Spinal cord (tissue), 10 donors: ENCODE results near the gene ZNF618. TPM values are rescaled to one million over a fixed set of nuclear protein-coding genes. Genes with fewer than 3 reads are reported as not detected.

Experiments
- DNase-seq, 6 donors: peaks; one replicate each; pipeline versions ENCODE4 v3.0.0 to v3.0.0-alpha.2; 2013 to 2015; ENCODE audit warnings: low spot score in 6 of 6, low read depth in 4 of 6
- H3K27ac ChIP-seq: one replicate; pipeline ENCODE4 v1.5.1; 2013; ENCODE audit warnings: low read depth, low read length, control low read depth
- H3K27me3 ChIP-seq: one replicate; pipeline ENCODE4 v1.6.1; 2013; ENCODE audit warnings: low read length; ENCODE audit not compliant: control insufficient read depth, insufficient read depth
- H3K36me3 ChIP-seq: one replicate; pipeline ENCODE4 v1.6.1; 2013; ENCODE audit warnings: low read length; ENCODE audit not compliant: control insufficient read depth, insufficient read depth
- H3K4me1 ChIP-seq: one replicate; pipeline ENCODE4 v1.6.1; 2013; ENCODE audit warnings: low read length; ENCODE audit not compliant: control insufficient read depth, insufficient read depth
- H3K4me3 ChIP-seq: one replicate; pipeline ENCODE4 v1.5.1; 2013; ENCODE audit warnings: low read depth, low read length, control low read depth
- H3K9me3 ChIP-seq: one replicate; pipeline ENCODE4 v1.6.1; 2013; ENCODE audit warnings: low read length; ENCODE audit not compliant: control insufficient read depth, insufficient read depth
- WGBS: methylation state at CpG from one replicate; pipeline ENCODE4 v1.1.5; 2013; ENCODE audit warnings: missing lambda C conversion rate; ENCODE audit not compliant: insufficient coverage; 5-methylcytosine and 5-hydroxymethylcytosine counted together
- polyA plus RNA-seq, 2 donors: library from polyadenylated mRNA; unstranded; fragments of 120-200 nt; gene quantifications; one replicate each; pipeline ENCODE4 v1.2.1, GENCODE V29; 2013; ENCODE audit not compliant: insufficient read length in 2 of 2
- total RNA-seq, 2 donors: library from RNA; depleted of rRNA in 1 of 2; stranded (reverse); fragments of 120-200 nt in 1 of 2; fragments of >200 nt in 1 of 2; gene quantifications; one replicate each; pipeline versions ENCODE4 v1.2.3 to v1.2.4, GENCODE V29; 2013 to 2014
- donor health status: healthy.

Gene ZNF618
- total and polyA plus RNA-seq, 4 donors, result 7.7 to 17.0 (median 15.4) TPM

DNA sequence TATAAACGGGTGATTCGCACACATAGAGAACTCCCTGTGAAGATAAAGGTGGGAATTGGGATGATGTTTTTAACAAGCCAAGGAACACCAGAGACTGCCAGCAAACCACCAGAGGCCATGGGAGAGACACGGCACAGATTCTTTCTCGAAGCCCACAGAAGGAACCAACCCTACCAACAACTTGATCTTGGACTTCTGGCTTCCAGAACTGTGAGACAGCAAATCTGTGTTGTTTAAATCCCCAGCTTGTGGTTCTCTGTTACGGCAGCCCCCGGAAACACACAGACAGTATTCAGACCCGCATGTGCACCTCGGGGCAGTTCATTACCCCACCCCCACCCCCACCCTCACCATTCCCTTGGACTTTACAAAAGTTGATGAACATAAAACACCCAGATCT lies 189.2 kb downstream of the ZNF618 start:
- Histone ChIP-seq H3K9me3 (no peaks in the 10 kb centered on the region), H3K27me3 (no peaks in the 10 kb centered on the region), H3K27ac (no peak overlapping the region), H3K36me3 (peaks cover 1% of the 10 kb centered on the region), H3K4me3 (no peak overlapping the region), H3K4me1 (peaks cover 4% of the 10 kb centered on the region)
- DNase-seq, result no peak
- WGBS, result 83% methylated on average over 7 of the region's 8 CpGs

- peaks cover 8% of the 10 kb centered on the region for H3K36me3 ChIP-seq
- peaks cover 13% of the 10 kb centered on the region for H3K4me1 ChIP-seq
- H3K4me3 ChIP-seq, result no peak overlapping the region
- H3K9me3 ChIP-seq, result no peaks in the 10 kb centered on the region
- no peak overlapping the region for H3K27ac ChIP-seq
- no peak for DNase-seq
- 50% methylated on average over 5 of the region's 9 CpGs for WGBS
- H3K27me3 ChIP-seq, result no peaks in the 10 kb centered on the region
Measured at GRCh38 chr9:114069476-114070187, 193.5 kb downstream of the ZNF618 start.

GRCh38 chr9:114070188-114071103 lies 194.3 kb downstream of the ZNF618 start:
- no peak for DNase-seq
- Histone ChIP-seq H3K4me3 (no peak overlapping the region), H3K36me3 (peaks cover 8% of the 10 kb centered on the region), H3K27ac (no peak overlapping the region), H3K9me3 (no peaks in the 10 kb centered on the region), H3K27me3 (peaks cover 1% of the 10 kb centered on the region), H3K4me1 (peaks cover 13% of the 10 kb centered on the region)
- 88% methylated on average over 17 of the region's 17 CpGs for WGBS

- peaks cover 13% of the 10 kb centered on the region for H3K4me1 ChIP-seq
- no peak overlapping the region for H3K4me3 ChIP-seq
- H3K27ac ChIP-seq, result no peak overlapping the region
- peaks cover 3% of the 10 kb centered on the region for H3K27me3 ChIP-seq
- DNase-seq, result no peak
- peaks cover 8% of the 10 kb centered on the region for H3K36me3 ChIP-seq
- 81% methylated on average over 7 of the region's 7 CpGs for WGBS
- H3K9me3 ChIP-seq, result no peaks in the 10 kb centered on the region
Measured at GRCh38 chr9:114071197-114071795, 195.2 kb downstream of the ZNF618 start.

DNA sequence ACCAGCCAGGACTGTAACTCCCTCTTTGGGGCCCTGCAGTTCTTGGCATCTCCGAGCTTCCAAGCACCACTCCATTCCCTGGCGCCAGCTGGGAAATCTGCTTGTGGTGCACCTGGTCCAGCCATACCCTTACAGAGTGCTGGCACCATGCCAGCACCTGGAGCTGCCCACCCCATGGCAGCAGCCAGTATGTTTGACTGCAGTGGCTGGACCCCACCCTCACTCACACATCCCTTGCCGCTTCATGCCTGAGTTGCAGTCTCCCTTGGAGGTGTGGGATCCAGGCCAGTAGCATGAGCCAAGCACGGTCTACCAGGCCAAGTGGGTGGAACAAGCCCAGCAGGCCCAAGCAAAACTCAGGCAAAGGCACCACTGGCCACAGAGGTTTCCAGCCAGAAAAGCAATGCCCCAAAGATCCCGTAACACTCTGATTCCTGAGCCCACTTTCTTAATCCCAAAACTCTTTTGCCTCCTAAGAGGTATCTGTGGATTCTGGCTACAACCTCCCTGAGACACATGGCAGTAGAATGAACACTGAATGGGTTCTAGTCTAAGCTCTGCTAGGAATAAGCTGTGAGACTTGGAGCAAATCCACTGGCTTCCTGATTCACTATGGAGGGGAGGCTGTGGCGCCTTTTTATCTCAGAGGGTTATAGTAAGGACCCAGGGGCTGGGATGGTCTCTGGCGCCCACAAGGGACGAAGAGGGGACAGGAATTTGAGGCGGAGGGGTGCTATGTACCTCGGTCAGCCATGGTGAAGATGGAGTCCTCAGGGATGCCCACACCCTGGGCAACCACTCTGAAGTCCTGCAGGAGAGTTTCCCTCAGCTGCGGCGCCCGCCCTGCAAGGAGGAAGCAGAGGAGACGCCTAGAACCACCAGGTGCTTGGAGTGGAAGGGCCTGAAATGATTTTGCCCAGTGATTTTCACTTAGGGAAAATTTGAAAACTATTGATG lies 196.4 kb downstream of the ZNF618 start:
- Histone ChIP-seq H3K9me3 (no peaks in the 10 kb centered on the region), H3K27ac (no peak overlapping the region), H3K27me3 (peaks cover 3% of the 10 kb centered on the region), H3K4me3 (no peak overlapping the region), H3K4me1 (peaks cover 13% of the 10 kb centered on the region), H3K36me3 (peaks cover 8% of the 10 kb centered on the region)
- 60% methylated on average over 13 of the region's 14 CpGs for WGBS
- peak; percentile 12 to 84 (median 26) for DNase-seq

DNA sequence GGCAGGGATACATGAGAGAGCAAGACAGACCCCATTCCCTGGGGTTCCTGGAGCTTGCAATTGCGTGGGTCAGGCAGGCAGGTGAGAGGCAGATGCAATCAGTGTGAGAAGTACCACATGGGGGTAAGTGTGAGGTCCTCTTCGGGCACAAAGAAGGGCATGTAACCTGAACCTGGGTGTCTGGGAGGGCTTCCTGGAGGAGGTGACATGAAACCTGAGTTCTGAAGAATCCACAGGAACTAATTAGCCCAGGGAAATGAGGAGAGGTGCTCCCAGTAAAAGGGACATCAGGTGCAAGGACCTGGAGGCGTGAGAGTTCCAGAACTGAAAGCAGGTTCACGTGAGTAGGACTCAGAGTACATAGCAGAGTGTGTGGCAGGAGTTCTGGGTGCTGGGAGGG lies 199.5 kb downstream of the ZNF618 start:
- Histone ChIP-seq H3K4me1 (peaks cover 20% of the 10 kb centered on the region), H3K27ac (no peak overlapping the region), H3K36me3 (peaks cover 4% of the 10 kb centered on the region), H3K27me3 (peaks cover 3% of the 10 kb centered on the region), H3K9me3 (no peaks in the 10 kb centered on the region), H3K4me3 (no peak overlapping the region)
- 63% methylated on average over 4 of the region's 4 CpGs for WGBS
- no peak for DNase-seq

DNA sequence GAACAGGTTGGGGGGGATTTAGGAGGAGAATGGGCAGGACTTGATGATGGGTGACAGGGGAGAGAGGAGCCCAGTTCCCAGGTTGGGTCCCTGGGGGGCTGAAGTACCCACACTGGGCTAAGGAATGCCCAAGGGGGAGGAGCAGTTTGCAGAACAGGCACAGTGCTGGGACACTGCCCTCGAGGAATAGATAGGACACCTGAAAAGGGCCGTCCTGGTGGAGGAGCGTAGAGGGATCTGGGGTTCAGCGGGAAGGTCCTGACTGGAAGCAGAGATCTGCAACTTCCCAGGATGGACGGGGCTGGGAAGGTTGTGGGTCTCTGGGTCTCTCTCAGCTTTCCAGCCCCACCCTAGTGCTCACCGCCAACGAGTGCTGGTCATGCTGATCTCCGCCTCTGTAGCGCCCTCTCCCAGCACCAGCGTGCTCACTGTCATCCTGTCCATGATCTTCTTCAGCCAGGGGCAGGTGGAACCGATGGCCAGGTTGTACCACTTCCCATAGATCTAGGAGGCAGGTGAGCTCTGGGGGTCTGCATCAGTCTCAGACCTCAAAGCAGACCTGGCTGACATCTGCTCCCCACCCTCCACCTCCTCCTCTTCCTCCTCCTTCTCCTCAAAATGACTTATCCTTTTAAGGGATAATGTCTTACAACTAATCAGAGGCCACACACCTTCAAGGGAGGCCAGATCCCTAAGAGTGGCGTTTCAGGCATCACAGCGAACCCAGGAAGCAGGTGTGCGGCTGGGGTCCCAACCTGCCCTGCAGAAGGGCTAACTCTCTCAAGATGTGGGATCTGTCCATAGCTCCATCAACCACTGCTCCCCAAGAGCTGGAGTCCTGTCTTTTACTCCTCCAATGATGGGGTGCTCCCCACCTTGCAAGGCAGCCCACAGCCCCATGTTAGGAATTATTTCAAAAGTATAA lies 200.4 kb downstream of the ZNF618 start:
- 77% methylated on average over 9 of the region's 14 CpGs for WGBS
- Histone ChIP-seq H3K4me1 (peaks cover 20% of the 10 kb centered on the region), H3K36me3 (no peaks in the 10 kb centered on the region), H3K27ac (no peak overlapping the region), H3K9me3 (no peaks in the 10 kb centered on the region), H3K4me3 (no peak overlapping the region), H3K27me3 (peaks cover 3% of the 10 kb centered on the region)
- DNase-seq, result no peak

DNA sequence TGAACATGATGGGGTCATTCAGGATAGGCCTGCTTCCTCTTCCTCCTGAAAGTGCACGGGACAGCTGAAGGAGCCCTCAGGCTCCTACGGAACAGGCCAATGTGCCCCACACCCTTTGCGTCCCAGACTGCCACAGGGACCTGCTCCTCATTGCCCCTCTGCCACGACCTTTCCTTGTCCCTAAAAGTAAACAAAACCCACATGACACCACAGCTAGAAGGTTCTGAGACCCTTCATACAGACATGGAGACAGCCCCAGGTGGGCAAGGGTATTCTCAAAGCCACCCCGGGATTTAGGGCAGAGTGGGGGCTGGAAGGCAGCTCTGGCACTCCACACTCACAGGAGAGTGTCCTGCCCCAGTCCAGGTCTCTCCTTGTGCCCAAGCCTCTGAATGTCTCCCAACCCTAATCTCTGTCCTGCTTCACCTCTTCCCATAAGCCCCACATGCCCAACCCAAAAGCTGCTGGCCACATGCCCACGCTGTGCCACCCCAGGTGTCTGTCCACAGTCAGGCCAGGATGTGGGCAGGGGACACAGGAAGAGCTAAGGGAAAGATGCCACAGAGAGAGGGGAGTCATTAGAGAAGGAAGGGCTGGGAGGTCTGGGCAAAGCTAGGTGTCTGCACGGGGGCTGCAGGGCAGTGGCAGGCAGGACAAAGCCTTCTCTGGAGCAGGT lies 201.2 kb downstream of the ZNF618 start:
- DNase-seq, result no peak
- peaks cover 3% of the 10 kb centered on the region for H3K27me3 ChIP-seq
- H3K27ac ChIP-seq, result no peak overlapping the region
- H3K4me3 ChIP-seq, result no peak overlapping the region
- no peaks in the 10 kb centered on the region for H3K9me3 ChIP-seq
- WGBS, result 72% methylated on average over 7 of the region's 7 CpGs
- peaks cover 12% of the 10 kb centered on the region for H3K4me1 ChIP-seq
- no peaks in the 10 kb centered on the region for H3K36me3 ChIP-seq
